Nephron progenitor cell (in vitro differentiated cells): ENCODE data around the gene GRM8.

Experiments
- DNase-seq: peaks from one replicate; pipeline ENCODE4 v3.0.0; 2021
- H3K27ac Mint-ChIP-seq: 2 replicates; pipeline ENCODE4 v1.8.0; 2021; ENCODE audit warnings: mild to moderate bottlenecking, moderate library complexity, mixed read lengths
- H3K27me3 Mint-ChIP-seq: 2 replicates; pipeline ENCODE4 v1.8.0; 2021; ENCODE audit warnings: mild to moderate bottlenecking, low read depth, mixed read lengths; ENCODE audit not compliant: poor library complexity
- H3K36me3 Mint-ChIP-seq: 2 replicates; pipeline ENCODE4 v1.8.0; 2021; ENCODE audit warnings: low read depth, mixed read lengths
- H3K4me1 Mint-ChIP-seq: 2 replicates; pipeline ENCODE4 v1.8.0; 2021; ENCODE audit warnings: mixed read lengths
- H3K4me3 Mint-ChIP-seq: 2 replicates; pipeline ENCODE4 v1.8.0; 2021; ENCODE audit warnings: mild to moderate bottlenecking, moderate library complexity, mixed read lengths
- H3K9me3 Mint-ChIP-seq: 2 replicates; pipeline ENCODE4 v1.8.0; 2021; ENCODE audit warnings: mild to moderate bottlenecking, moderate library complexity, mixed read lengths
- CTCF ChIP-seq: fragments of 200-600 bp; sonication (generic); IDR thresholded peaks from 2 replicates; pipeline ENCODE4 v1.5.0; 2021; ENCODE audit warnings: antibody characterized with exemption

GRM8 gene

DNA sequence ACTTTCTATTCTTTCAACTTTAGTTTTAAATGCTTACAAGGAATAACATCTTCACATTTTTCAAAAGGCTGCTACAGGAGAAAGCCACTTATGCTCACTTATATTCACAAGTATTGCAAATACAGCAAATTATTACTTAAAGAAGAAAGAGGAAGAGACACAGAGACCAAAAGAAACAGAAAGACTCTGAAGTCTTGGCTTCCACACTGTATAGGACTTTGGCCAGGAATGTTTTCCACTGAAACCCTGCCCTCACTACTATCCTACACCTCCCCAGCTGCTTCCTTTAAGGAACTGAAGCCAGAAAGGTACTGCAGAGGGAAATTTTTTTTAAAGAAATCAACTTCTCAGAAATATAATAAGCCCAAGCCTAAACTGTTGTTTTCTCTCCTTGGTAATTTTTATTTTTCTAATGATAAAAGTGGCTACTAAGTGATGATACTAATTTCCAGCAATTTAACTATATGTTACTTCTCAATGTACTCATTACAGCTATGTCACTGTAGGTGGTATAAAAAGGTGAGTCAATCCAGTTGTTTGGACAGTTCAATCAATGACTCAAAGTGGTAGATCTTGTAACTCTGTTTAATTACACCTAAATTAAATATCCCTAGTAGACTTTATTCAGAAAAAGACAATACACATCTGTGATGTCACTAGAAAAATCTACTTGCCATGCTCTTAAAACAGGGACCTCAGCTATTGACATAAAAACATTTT lies 231.6 kb downstream of the GRM8 start:
- Mint-ChIP-seq H3K36me3 (no peaks in the 10 kb centered on the region), H3K27me3 (no peaks in the 10 kb centered on the region), H3K4me3 (no peak overlapping the region), H3K27ac (no peak overlapping the region), H3K9me3 (no peaks in the 10 kb centered on the region), H3K4me1 (no peaks in the 10 kb centered on the region)
- no peak for TF ChIP-seq CTCF
- DNase-seq = no peak

DNA sequence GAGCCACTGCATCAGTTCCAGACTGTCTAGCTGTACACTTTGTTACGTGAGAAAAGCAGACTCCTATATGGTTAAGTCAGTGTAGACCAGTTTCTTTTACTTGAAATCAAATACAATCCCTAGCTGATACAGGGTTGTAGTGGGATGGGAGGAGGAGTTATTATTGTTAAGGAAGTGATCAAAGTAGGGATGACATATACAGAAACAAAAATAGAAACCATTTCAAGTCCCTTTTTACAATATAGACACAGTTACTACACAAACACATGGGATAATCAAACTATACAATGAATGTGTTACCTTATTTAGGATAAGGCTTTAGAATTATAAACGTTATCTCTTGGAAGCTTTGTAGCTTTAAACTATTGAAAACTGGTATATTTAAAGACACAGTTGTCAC lies 233.9 kb downstream of the GRM8 start:
- no peaks in the 10 kb centered on the region for H3K4me1 Mint-ChIP-seq
- H3K27me3 Mint-ChIP-seq = peaks cover 4% of the 10 kb centered on the region
- no peak for TF ChIP-seq CTCF
- no peak overlapping the region for H3K27ac Mint-ChIP-seq
- DNase-seq = no peak
- H3K36me3 Mint-ChIP-seq = no peaks in the 10 kb centered on the region
- no peaks in the 10 kb centered on the region for H3K9me3 Mint-ChIP-seq
- no peak overlapping the region for H3K4me3 Mint-ChIP-seq

DNA sequence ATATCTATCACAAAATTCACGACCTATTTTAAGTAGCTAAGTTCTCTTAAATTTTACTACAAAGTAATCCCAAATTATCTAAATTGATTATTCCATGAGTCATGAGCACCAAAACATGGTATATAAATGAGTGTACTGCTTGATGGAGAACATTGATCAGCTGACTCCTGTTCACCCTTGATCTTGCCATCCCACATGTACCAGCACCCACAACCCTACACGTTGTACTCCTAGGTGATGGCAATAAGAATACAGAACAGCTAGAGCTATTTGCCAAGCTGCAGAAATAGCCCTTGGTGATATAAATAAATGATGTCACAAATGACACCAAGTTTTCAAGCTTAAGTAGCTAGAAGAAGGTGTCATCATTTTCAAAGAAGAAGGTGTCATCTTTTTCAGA lies 235.5 kb downstream of the GRM8 start:
- DNase-seq = no peak
- Mint-ChIP-seq H3K4me1 (no peaks in the 10 kb centered on the region), H3K27ac (no peak overlapping the region), H3K4me3 (no peak overlapping the region), H3K9me3 (no peaks in the 10 kb centered on the region), H3K27me3 (peaks cover 4% of the 10 kb centered on the region), H3K36me3 (no peaks in the 10 kb centered on the region)
- TF ChIP-seq CTCF = no peak

GRCh38 chr7:127000725-127001124 lies 252.0 kb downstream of the GRM8 start:
- Mint-ChIP-seq H3K4me3 (no peak overlapping the region), H3K27ac (no peak overlapping the region), H3K36me3 (no peaks in the 10 kb centered on the region), H3K27me3 (no peaks in the 10 kb centered on the region), H3K9me3 (no peaks in the 10 kb centered on the region), H3K4me1 (no peaks in the 10 kb centered on the region)
- no peak for DNase-seq
- no peak for TF ChIP-seq CTCF

DNA sequence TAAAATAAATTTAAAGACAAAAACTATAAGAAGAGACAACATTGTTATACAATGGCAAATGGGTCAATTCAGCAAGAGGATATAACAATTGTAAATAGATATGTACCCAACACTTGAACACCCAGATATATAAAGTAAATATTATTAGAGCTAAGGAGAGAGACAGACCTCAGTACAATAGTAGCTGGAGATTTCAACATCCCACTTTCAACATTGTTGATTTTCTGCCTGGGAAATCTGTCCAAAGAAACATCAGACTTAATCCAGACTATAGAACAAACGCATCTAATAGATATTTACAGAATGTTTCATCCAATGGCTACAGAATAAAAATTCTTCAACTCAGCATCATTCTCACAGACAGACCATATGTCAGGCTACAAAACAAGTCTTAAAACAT lies 256.1 kb downstream of the GRM8 start:
- no peaks in the 10 kb centered on the region for H3K9me3 Mint-ChIP-seq
- H3K4me1 Mint-ChIP-seq = no peaks in the 10 kb centered on the region
- no peak for DNase-seq
- H3K27ac Mint-ChIP-seq = no peak overlapping the region
- H3K36me3 Mint-ChIP-seq = no peaks in the 10 kb centered on the region
- TF ChIP-seq CTCF = no peak
- H3K4me3 Mint-ChIP-seq = no peak overlapping the region
- H3K27me3 Mint-ChIP-seq = no peaks in the 10 kb centered on the region

GRCh38 chr7:126993626-126994213 lies 259.0 kb downstream of the GRM8 start:
- Mint-ChIP-seq H3K4me1 (no peaks in the 10 kb centered on the region), H3K27ac (no peak overlapping the region), H3K4me3 (no peak overlapping the region), H3K36me3 (no peaks in the 10 kb centered on the region), H3K27me3 (peaks cover 4% of the 10 kb centered on the region), H3K9me3 (no peaks in the 10 kb centered on the region)
- no peak for TF ChIP-seq CTCF
- DNase-seq = no peak
